SU-DHL-6 (cell line): ENCODE results near the gene BHLHE41.

Source experiments
- CTCF ChIP-seq: fragments of 200-600 bp; sonication (generic); IDR thresholded peaks from one replicate; pipeline ENCODE4 v1.5.1; 2017; ENCODE audit warnings: antibody characterized with exemption, mild to moderate bottlenecking, low read length, moderate library complexity; ENCODE audit not compliant: insufficient read depth, poor library complexity, severe bottlenecking
- EZH2phosphoT487 ChIP-seq: fragments of 200-600 bp; sonication (generic), shearing (Covaris generic); conservative IDR thresholded peaks from 2 replicates; pipeline ENCODE4 v1.6.1; 2018; ENCODE audit warnings: mild to moderate bottlenecking, antibody characterized with exemption, low read length, moderate library complexity, mixed read lengths

- TF ChIP-seq CTCF (no peak), EZH2phosphoT487 (no peak)
Measured at GRCh38 chr12:26112703-26113147, 12.1 kb downstream of the BHLHE41 start.
